Spleen (tissue), 11 donors: ENCODE data around the gene AHI1. TPM values are rescaled to one million over a fixed set of nuclear protein-coding genes. Genes with fewer than 3 reads are reported as not detected.
"Not testable (repeated sequence)": the region's sequence is repeated elsewhere in the genome, so short reads cannot be mapped to it uniquely, and the experiment has no call there.

Experiments
- DNase-seq: peaks from one replicate; pipeline ENCODE4 v3.0.0-alpha.2; 2020
- H3K27ac ChIP-seq, 8 donors: fragments of 200-600 bp; sonication (generic) in 7 of 8; 1 replicate in 4 of 8; 2 replicates in 4 of 8; pipeline versions ENCODE4 v1.5.0 to v1.8.0; 2016 to 2021; ENCODE audit warnings: inconsistent platforms in 4 of 8, mild to moderate bottlenecking in 4 of 8, moderate library complexity in 1 of 8
- H3K27me3 ChIP-seq, 7 donors: fragments of 200-600 bp; sonication (generic) in 6 of 7; replicated peaks in 1 of 7; 1 replicate in 4 of 7; 2 replicates in 3 of 7; pipeline versions ENCODE4 v1.5.0 to v1.8.0; 2016 to 2021; ENCODE audit warnings: inconsistent platforms in 3 of 7, mild to moderate bottlenecking in 1 of 7
- H3K36me3 ChIP-seq, 6 donors: fragments of 200-600 bp; sonication (generic) in 5 of 6; 1 replicate in 4 of 6; 2 replicates in 2 of 6; pipeline versions ENCODE4 v1.5.0 to v1.8.0; 2016 to 2021; ENCODE audit warnings: inconsistent platforms in 2 of 6
- H3K4me1 ChIP-seq, 6 donors: fragments of 200-600 bp; sonication (generic) in 5 of 6; 1 replicate in 3 of 6; 2 replicates in 3 of 6; pipeline versions ENCODE4 v1.5.0 to v1.8.0; 2016 to 2021; ENCODE audit warnings: inconsistent platforms in 3 of 6
- H3K4me3 ChIP-seq, 8 donors: fragments of 200-600 bp; sonication (generic) in 7 of 8; 1 replicate in 4 of 8; 2 replicates in 4 of 8; pipeline versions ENCODE4 v1.5.0 to v1.8.0; 2016 to 2021; ENCODE audit warnings: inconsistent platforms in 4 of 8, mild to moderate bottlenecking in 4 of 8, moderate library complexity in 2 of 8
- H3K9me3 ChIP-seq, 8 donors: fragments of 200-600 bp; sonication (generic) in 7 of 8; 1 replicate in 4 of 8; 2 replicates in 4 of 8; pipeline versions ENCODE4 v1.5.0 to v1.8.0; 2016 to 2021; ENCODE audit warnings: inconsistent platforms in 4 of 8
- POLR2A ChIP-seq, 3 donors: fragments of 450-650 bp; IDR thresholded peaks; one replicate each; pipeline ENCODE4 v1.5.1; 2017; ENCODE audit warnings: antibody characterized with exemption in 3 of 3, mild to moderate bottlenecking in 1 of 3
- POLR2AphosphoS5 ChIP-seq, 3 donors: sonication (generic); formaldehyde crosslinking; IDR thresholded peaks; one replicate each; pipeline ENCODE4 v1.5.1; 2017; ENCODE audit warnings: antibody characterized with exemption in 3 of 3
- WGBS, 5 donors: extraction: QIAGEN DNeasy Blood & Tissue Kit in 3 of 5; methylation state at CpG; one replicate each; pipeline versions ENCODE4 v1.1.5 to v1.1.7; 2013 to 2018; 5-methylcytosine and 5-hydroxymethylcytosine counted together
- intact Hi-C: fragments of 100-400 bp; cut with DNase I; formaldehyde crosslinking; loops from one replicate; pipeline ENCODE4 v1.15.0; 2023; ENCODE audit warnings: low total_unique reads
- polyA plus RNA-seq, 3 donors: library from polyadenylated mRNA; stranded (reverse); fragments of 200-250 nt; gene quantifications; one replicate each; pipeline ENCODE4 v1.2.1, GENCODE V29; 2013
- total RNA-seq, 7 donors: library from RNA; depleted of rRNA in 3 of 7; stranded (reverse); fragments of >200 nt in 3 of 7; fragmentation: NEBNext Ultra II Directional in 4 of 7; extraction: Animal tissue kit (Norgen Biotek cat#: 25700) in 4 of 7; gene quantifications; one replicate each; pipeline versions ENCODE4 v1.1.0 to v1.2.1, GENCODE V29; 2016 to 2021
- TF ChIP-seq, protein P1 (sequence below), 11 experiments: fragments of 200-600 bp in 7 of 11; fragments of 450-650 bp in 4 of 11; sonication (generic) in 4 of 11; IDR thresholded peaks in 8 of 11; conservative IDR thresholded peaks in 3 of 11; 1 replicate in 7 of 11; 2 replicates in 4 of 11; pipeline versions ENCODE4 v1.4.0 to v1.8.0; 2016 to 2021; ENCODE audit warnings: antibody characterized with exemption in 11 of 11, inconsistent platforms in 4 of 11, mild to moderate bottlenecking in 1 of 11
- donor health status: healthy with polysubstance abuse.
- donor health status: DM: no; HTN: no; CAD: no; lungs with moderate emphysema.
- donor health status: DM: no; HTN: no; CAD: no.
- donor health status: Bipolar disorder and iron deficiency.
- donor health status: healthy.
- donor health status: DM: no; HTN: no; CAD: no.
- donor health status: DM: yes; HTN: yes; CAD: no.

Gene AHI1
- total and polyA plus RNA-seq, 10 donors, result 3.6 to 21.8 (median 16.9) TPM

GRCh38 chr6:135496800-135497411 lies 634 bp downstream of the AHI1 start:
- Histone ChIP-seq H3K27ac (peak overlapping the region; percentile 86 to 95 (median 92)), H3K9me3 (no peaks in the 10 kb centered on the region), H3K4me1 (peaks cover 12 to 28% (median 20%) of the 10 kb centered on the region in 6 donors), H3K4me3 (peak overlapping the region; percentile 82 to 97 (median 96)), H3K27me3 (no peaks in the 10 kb centered on the region), H3K36me3 (peaks cover 0 to 7% (median 0%) of the 10 kb centered on the region in 6 donors)
- 3 to 15% (median 6%) methylated on average over 9 of the region's 9 CpGs for WGBS, 5 donors
- no peak for DNase-seq
- TF ChIP-seq POLR2A (IDR thresholded peaks at IDR 0.05) (no peak), POLR2AphosphoS5 (IDR thresholded peaks at IDR 0.05) (no peak)
- TF ChIP-seq, protein P1, sequence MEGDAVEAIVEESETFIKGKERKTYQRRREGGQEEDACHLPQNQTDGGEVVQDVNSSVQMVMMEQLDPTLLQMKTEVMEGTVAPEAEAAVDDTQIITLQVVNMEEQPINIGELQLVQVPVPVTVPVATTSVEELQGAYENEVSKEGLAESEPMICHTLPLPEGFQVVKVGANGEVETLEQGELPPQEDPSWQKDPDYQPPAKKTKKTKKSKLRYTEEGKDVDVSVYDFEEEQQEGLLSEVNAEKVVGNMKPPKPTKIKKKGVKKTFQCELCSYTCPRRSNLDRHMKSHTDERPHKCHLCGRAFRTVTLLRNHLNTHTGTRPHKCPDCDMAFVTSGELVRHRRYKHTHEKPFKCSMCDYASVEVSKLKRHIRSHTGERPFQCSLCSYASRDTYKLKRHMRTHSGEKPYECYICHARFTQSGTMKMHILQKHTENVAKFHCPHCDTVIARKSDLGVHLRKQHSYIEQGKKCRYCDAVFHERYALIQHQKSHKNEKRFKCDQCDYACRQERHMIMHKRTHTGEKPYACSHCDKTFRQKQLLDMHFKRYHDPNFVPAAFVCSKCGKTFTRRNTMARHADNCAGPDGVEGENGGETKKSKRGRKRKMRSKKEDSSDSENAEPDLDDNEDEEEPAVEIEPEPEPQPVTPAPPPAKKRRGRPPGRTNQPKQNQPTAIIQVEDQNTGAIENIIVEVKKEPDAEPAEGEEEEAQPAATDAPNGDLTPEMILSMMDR (IDR thresholded peaks at IDR 0.05 in 8 of 11, conservative IDR thresholded peaks at IDR 0.05 in 3 of 11), result no peak
- intact Hi-C loops, result no loop called here

DNA sequence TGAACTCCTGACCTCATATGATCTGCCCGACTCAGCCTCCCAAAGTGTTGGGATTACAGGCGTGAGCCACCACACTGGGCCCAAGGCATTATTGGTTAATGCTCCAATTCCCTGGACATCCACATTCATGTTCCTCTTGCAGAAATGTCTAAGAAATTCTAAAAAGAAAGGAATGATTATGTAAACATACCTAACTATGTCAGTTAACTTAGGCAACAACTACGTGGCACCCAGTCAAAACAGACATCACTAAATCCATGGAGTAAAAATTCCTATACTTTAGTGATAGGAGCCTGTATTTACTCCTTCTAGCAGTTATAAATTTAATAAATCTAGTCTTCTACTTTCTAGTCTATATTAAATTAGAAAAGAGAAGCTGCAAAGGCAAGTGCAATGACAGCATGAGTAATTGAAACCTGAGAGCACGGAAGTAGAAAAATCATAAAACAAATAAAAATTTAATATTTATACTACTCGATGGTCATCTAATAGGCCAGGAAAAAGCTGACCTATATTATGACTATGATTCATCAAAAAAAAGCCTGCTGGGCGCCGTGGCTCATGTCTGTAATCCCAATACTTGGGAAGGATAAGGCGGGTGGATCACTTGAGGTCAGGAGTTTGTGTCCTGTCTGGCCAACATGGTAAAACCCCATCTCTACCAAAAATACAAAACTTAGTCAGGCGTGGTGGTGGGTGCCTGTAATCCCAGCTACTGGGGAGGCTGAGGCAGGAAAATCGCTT lies 4.2 kb downstream of the AHI1 start:
- TF ChIP-seq, protein P1 (IDR thresholded peaks at IDR 0.05 in 8 of 11, conservative IDR thresholded peaks at IDR 0.05 in 3 of 11), result no peak
- TF ChIP-seq POLR2AphosphoS5 (IDR thresholded peaks at IDR 0.05) (no peak), POLR2A (IDR thresholded peaks at IDR 0.05) (no peak)
- Histone ChIP-seq H3K4me3 (no peak overlapping the region), H3K9me3 (no peaks in the 10 kb centered on the region), H3K27ac (no peak overlapping the region), H3K36me3 (peaks cover 0 to 40% (median 15%) of the 10 kb centered on the region in 6 donors), H3K27me3 (no peaks in the 10 kb centered on the region), H3K4me1 (peaks cover 7 to 21% (median 13%) of the 10 kb centered on the region in 6 donors)
- no peak for DNase-seq
- WGBS, 5 donors, result 93 to 98% (median 97%) methylated on average over 10 of the region's 10 CpGs
- intact Hi-C loops, result no loop called here

GRCh38 chr6:135490381-135490780 lies 7.2 kb downstream of the AHI1 start:
- TF ChIP-seq POLR2AphosphoS5 (IDR thresholded peaks at IDR 0.05) (no peak), POLR2A (IDR thresholded peaks at IDR 0.05) (no peak)
- TF ChIP-seq, protein P1 (IDR thresholded peaks at IDR 0.05 in 8 of 11, conservative IDR thresholded peaks at IDR 0.05 in 3 of 11), result no peak
- no peak for DNase-seq
- no peak overlapping the region for H3K27ac ChIP-seq
- H3K4me3 ChIP-seq, result no peak overlapping the region
- no peaks in the 10 kb centered on the region for H3K4me1 ChIP-seq
- H3K27me3 ChIP-seq, result no peaks in the 10 kb centered on the region
- peaks cover 0 to 65% (median 17%) of the 10 kb centered on the region in 6 donors for H3K36me3 ChIP-seq
- intact Hi-C loops, result no loop called here
- H3K9me3 ChIP-seq, result peaks cover 0 to under 1% (median 0%) of the 10 kb centered on the region in 8 donors
- WGBS, 5 donors, result 93 to 97% (median 96%) methylated on average over 3 of the region's 3 CpGs

GRCh38 chr6:135488023-135488422 lies 9.5 kb downstream of the AHI1 start:
- Histone ChIP-seq H3K27me3 (no peaks in the 10 kb centered on the region), H3K27ac (no peak overlapping the region), H3K4me3 (no peak overlapping the region), H3K4me1 (no peaks in the 10 kb centered on the region), H3K9me3 (peaks cover 3 to 23% (median 22%) of the 10 kb centered on the region in 8 donors), H3K36me3 (peaks cover 0 to 86% (median 26%) of the 10 kb centered on the region in 6 donors)
- no peak for TF ChIP-seq POLR2AphosphoS5 (IDR thresholded peaks at IDR 0.05)
- TF ChIP-seq, protein P1 (IDR thresholded peaks at IDR 0.05 in 8 of 11, conservative IDR thresholded peaks at IDR 0.05 in 3 of 11), result no peak
- no peak for TF ChIP-seq POLR2A (IDR thresholded peaks at IDR 0.05)
- WGBS, 5 donors, result 92 to 97% (median 94%) methylated on average over 3 of the region's 3 CpGs
- DNase-seq, result no peak
- intact Hi-C loops, result no loop called here

DNA sequence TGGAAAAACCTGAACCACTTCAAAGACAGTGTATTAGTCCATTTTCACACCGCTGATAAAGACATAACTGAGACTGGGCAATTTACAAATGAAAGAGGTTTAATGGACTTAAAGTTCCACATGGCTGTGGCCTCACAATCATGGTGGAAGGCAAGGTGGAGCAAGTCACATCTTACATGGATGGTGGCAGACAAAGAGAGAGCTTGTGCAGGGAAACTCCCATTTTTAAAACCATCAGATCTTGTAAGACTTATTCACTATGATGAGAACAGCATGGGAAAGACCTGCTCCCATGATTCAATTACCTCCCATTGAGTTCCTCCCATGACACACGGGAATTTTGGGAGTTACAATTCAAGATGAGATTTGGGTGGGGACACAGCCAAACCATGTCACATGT lies 13.6 kb downstream of the AHI1 start:
- H3K36me3 ChIP-seq, result peaks cover 0 to 84% (median 18%) of the 10 kb centered on the region in 6 donors
- H3K4me3 ChIP-seq, H3K4me1 ChIP-seq, H3K27ac ChIP-seq, intact Hi-C loops, DNase-seq, H3K27me3 ChIP-seq: not testable (repeated sequence)
- H3K9me3 ChIP-seq, result peaks cover 15 to 64% (median 62%) of the 10 kb centered on the region in 8 donors
- 95 to 99% (median 97%) methylated on average over 2 of the region's 2 CpGs for WGBS, 5 donors
